HG03558 (cell line): ENCODE data around the gene FKBP4.

Experiments used
- ATAC-seq: cut with Tn5 transposase; IDR thresholded peaks from one replicate; pipeline ENCODE4 v1.9.1; 2021; ENCODE audit warnings: moderate number of reproducible peaks; ENCODE audit not compliant: unreplicated experiment; ENCODE audit errors: extremely low read depth

FKBP4 gene

DNA sequence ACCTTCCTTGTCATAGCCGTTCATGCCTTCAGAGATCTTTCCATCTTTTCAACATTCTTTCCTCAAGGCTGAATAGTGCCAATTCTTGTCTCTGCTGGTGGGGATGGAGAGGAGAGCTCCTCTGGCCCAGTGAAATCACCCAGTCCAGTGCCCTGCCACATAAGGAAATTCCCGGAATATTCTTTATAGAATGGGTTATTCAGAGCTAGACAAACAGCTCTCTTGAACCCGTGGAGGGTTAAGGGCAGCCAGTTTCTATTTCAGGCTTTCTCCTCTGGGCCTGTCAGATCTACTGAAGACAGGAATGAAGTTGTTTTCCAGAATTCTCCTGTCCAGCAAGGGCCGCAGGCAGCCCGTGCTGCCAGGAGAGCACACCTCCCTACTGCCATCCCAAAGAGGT is 48.2 kb downstream of the FKBP4 start:
- no peak for ATAC-seq

DNA sequence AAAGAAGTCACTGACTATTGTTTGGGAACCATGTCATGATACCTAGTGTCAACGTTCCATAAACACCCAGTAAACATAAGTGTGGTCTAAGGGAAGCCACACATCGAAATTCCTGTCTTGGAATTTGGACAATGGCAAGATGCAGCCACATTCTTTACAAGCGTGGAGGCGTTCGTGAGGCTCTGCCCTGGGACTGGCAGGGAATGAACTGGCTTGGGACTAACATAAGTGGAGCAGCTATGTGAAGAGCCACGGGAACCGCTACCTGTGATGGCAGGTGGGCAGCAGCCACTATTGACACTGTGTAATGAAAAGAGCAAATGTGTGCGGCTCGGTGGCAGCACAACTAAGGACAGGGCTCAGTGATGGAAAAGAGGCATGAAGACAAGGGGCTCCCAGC is 50.0 kb downstream of the FKBP4 start:
- ATAC-seq: no peak

DNA sequence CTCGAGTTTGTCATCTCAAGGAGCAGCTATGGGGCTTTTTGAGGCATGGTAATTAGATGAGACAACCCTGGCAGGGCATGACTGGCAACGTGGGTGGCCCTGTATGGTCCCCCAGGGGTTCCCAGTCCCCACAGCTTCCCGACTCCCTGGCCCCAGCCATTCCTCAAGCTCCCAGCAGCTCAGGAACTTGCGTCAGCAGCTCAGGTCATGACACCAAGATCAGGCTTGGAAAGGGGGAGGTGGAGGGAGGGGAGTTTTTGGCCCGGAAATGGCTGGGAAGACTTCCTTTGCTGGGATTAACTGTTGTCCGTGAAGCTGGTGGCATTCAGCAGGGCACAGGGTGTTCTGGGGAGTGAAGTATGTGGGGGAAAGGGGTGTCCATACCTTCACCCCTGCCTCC is 50.5 kb downstream of the FKBP4 start:
- ATAC-seq: no peak

DNA sequence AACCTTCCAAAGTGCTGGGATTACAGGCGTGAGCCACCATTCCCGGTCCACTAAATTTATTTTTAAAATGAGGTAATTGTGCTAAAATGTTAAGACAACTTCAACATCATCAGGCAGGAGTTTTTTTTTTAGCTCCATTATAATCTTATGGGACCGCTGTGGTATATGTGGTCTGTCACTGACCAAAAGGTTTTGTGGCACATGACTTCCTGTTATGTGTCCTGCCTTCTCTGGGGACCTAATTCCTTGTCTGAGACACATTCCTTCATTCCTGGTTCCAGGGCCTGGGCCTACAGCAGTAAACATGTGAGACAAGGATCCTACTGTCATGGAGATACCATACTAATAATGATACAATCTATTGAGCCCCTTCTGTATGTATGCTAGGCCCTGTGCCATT is 57.2 kb downstream of the FKBP4 start:
- no peak for ATAC-seq

DNA sequence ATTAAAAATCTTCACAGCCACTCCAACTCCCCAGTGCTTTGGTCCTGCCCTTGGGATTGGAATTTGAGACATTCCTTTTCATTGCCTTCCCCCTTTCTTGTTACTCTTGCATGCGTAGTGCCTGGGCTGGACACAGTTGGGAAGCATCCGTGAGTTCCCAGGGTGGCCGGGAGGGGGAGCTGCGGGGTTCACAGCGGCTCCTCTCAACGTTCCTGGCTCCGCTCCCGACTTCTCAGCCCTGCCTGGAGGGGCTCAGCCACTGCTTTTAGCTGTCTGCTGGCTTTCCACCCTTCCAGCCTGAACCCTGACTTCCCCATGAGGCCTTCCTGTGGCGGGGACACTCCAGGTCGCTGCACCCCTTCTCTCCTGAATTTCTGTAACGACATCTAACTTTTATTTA is 58.9 kb downstream of the FKBP4 start:
- no peak for ATAC-seq
